ENCODE measurements around the gene PRSS21.
A peak's percentile ranks its signal among the peaks of the same experiment; 100 is the strongest.

PRSS21 gene

DNA sequence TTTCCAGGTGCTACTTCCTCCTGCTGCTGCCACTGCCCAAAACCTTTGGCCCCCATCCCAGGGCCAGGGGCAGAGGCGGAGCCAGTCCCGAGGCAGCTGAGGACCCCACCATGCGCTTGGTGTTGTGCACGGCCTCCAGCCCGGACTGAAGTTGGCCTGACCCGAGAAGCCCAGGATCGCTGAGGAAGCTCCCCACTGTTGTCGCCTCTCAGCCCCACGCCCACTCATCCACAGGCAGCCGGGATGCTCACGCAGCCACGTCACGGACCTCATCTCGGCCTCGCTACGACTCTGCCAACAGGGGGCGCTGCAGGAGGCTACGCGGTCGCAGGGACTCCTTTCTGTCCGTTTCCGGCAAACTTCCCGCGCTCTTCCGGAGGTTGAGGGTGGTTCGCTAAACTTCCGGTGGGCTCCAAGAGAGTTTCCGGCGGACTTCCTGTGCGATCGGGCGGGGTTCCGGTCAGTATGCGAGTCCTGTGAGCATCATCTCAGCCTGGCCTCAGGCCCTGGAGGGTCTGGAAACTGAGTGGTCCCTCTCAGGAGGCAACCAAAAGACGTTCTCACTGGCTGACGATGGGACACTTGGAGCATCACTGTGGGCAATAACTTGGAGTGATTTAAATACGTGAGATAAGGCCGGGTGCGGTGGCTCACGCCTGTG is 25.4 kb downstream of the PRSS21 start:
- no peak for TF ChIP-seq ZFX (IDR thresholded peaks at IDR 0.05)
- TF ChIP-seq, protein P1, sequence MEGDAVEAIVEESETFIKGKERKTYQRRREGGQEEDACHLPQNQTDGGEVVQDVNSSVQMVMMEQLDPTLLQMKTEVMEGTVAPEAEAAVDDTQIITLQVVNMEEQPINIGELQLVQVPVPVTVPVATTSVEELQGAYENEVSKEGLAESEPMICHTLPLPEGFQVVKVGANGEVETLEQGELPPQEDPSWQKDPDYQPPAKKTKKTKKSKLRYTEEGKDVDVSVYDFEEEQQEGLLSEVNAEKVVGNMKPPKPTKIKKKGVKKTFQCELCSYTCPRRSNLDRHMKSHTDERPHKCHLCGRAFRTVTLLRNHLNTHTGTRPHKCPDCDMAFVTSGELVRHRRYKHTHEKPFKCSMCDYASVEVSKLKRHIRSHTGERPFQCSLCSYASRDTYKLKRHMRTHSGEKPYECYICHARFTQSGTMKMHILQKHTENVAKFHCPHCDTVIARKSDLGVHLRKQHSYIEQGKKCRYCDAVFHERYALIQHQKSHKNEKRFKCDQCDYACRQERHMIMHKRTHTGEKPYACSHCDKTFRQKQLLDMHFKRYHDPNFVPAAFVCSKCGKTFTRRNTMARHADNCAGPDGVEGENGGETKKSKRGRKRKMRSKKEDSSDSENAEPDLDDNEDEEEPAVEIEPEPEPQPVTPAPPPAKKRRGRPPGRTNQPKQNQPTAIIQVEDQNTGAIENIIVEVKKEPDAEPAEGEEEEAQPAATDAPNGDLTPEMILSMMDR (conservative IDR thresholded peaks at IDR 0.05) = peak; percentile 58

DNA sequence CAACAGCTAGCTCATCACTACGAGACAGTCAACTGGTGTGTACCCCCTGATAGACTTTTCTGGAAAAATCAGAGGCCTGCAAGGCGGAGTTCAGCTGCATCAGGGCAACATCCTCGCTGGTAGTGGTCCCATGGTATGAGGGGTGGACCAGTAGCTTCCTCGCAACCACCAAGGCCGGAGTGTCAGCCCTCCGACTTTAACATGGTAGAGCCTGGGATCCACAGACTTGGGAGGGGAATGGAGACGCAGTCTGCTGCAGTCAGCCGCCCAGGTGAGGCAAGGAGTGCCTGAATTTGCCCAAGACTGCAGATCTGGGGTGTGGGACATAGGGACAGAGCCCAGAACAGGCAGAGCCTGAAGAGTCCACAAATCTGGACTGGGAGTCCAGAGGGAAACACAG is 26.5 kb downstream of the PRSS21 start:
- TF ChIP-seq, protein P1 (conservative IDR thresholded peaks at IDR 0.05) = no peak
- no peak for TF ChIP-seq ZFX (IDR thresholded peaks at IDR 0.05)
- no peak overlapping the region for H3K27ac ChIP-seq

More for the DNA sequence above, 25.4 kb downstream of the PRSS21 start:
- H3K27ac ChIP-seq = no peak overlapping the region

DNA sequence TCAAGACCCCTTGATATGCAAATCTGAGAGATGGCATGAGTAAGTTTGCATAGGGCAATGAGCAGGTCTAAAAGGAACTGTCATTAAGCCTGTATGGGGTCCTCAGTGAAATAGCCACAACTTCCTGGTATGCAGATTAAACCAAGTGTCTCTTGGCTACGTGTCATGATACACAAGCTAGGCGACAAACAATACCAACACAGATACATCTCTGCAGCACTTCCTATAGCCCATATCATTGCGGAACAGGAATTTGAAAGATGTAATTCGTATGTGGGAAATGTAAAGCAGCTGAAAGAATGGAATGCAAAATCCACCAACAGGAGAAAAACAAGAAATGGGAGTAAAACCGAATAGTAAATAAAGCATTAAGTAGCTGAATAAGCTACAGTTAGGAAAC is 28.1 kb downstream of the PRSS21 start:
- TF ChIP-seq, protein P1 (conservative IDR thresholded peaks at IDR 0.05) = no peak
- no peak for TF ChIP-seq ZFX (IDR thresholded peaks at IDR 0.05)
- no peak overlapping the region for H3K27ac ChIP-seq

DNA sequence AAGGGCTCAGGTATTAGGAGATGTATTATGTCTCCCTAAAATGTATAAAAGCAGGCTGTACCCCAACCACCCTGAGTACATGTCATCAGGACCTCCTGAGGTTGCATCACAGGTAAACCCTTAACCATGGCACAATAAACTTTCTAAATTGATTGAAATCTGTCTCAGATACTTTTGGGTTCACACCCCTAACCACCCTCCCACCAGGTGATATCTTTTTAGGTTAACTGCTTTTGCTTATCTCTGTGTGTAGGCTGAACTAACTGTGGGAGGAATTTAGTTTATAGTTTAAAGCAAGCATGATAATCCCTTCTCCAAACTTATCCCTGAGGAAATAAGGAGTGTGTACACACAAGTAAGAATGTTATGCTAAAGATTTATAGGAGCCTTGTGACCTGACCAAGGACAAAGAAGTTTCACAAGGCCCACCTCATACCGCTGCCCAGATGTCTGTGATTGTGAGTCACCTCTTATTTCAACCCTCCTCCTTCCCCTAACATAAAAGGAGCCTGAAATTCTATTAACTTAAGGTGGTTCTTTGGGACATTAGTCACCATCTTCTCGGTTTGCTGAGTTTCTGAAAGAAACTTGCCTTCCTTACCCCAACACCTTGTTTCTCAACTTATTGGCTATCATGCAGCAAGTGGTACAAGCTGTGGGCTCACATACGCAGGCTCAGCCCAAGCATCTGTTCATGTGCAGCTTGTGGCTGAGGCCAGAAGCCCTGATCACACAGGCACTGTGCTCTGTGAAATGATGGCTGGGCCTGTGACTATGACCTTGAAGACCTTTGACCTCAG is 29.7 kb downstream of the PRSS21 start:
- no peak overlapping the region for H3K27ac ChIP-seq
- TF ChIP-seq ZFX (IDR thresholded peaks at IDR 0.05) = no peak
- TF ChIP-seq, protein P1 (conservative IDR thresholded peaks at IDR 0.05) = no peak

DNA sequence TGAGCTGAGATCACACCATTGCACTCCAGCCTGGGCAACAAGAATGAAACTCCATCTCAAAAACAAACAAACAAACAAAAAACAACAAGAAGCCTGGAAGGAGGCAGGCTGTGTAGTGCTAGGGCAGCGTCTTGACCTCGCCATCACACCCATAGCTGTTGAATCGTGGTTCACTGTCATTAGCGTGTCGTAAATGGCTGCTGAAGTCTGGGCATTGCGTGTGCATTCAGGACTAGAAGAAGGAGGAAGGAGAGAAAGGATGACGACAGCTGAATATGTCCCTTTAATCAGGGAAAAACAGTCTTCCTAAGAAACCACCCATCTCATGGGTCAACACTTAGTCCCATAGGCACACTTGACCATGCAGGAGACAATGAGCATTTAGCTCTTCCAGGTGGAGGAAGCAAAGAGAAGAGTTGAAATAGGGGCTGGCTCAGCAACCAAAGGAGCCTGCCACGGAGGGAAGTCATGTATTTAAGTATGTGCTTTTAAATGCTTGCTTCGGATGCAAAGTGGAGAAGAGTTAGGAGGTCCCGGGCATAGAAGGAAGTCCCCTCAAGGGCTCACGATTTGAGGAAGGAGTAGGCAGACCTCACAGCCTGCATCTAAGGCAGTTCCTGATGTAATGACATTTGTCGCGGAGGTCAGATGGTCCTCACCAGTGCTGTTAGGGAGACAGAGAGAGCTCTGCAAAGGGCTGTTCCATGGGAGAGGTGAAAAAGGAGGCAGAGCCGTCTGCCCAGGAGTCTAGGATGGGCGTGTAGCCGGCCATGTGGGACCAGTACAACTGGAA is 32.1 kb downstream of the PRSS21 start:
- TF ChIP-seq, protein P1 (conservative IDR thresholded peaks at IDR 0.05) = no peak
- TF ChIP-seq ZFX (IDR thresholded peaks at IDR 0.05) = no peak
- H3K27ac ChIP-seq = no peak overlapping the region

DNA sequence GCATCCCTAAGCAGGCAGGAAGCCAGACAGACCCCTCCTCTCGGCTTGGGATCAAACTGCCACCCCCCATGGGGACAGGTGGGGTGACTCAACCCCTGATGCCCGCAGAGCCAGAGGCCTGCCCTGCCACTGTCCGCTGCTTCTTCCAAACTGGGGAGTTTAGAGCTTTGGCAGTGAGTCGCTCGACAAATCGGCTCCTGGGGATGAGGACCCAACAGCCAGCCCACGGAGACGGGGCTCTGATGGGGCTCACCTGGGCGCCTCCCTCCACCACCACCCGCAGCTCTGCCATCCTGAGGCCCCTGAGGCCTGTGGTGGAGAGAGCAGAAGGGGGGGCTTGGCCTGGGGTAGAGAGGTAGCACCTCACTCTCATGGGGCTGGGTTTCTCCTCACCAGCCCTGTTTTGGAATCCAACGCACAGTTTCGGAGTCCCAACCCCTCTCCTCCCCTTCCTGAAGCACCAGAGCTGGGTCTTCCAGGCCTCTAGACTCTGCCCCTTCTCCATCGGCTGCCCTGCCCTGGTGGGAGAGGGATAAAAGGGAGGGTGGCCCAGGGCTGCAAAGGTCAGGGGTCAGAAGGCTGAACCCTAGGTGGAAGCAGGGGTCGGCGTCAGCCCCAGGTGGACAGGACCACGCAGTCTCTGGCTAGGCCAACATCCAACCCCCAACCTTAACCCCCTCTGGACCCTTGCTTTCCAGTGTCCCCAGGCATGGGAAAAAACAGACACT is 35.1 kb downstream of the PRSS21 start:
- no peak overlapping the region for H3K27ac ChIP-seq
- TF ChIP-seq ZFX (IDR thresholded peaks at IDR 0.05) = no peak
- TF ChIP-seq, protein P1 (conservative IDR thresholded peaks at IDR 0.05) = no peak
